HG03280 (cell line): ENCODE measurements around the gene CYTH1.

Experiments used
- ATAC-seq: cut with Tn5 transposase; IDR thresholded peaks from one replicate; pipeline ENCODE4 v1.9.1; 2021; ENCODE audit warnings: mild to moderate bottlenecking, moderate library complexity; ENCODE audit not compliant: unreplicated experiment

CYTH1 gene

GRCh38 chr17:78658281-78658785 is 123.7 kb downstream of the CYTH1 start:
- ATAC-seq = no peak

- no peak for ATAC-seq
Observed at GRCh38 chr17:78655251-78655940, 126.7 kb downstream of the CYTH1 start.

DNA sequence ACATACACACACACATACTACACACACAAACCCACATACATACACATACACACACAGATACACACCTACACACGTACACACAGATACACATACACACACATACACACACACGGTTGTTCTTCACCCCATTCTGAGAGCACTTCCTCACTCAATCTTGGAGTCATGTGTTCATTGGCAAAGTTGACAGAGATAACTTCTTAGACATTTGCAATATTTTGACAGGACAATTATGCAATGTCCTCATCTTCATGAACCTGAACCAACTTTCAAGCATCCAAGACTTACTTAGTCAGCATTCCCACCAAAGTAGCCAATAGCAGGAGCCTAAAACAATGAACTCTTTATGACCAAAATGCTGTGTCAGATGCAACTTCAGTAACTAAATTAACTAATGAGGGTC is 127.7 kb downstream of the CYTH1 start:
- no peak for ATAC-seq

GRCh38 chr17:78653382-78653781 is 128.7 kb downstream of the CYTH1 start:
- no peak for ATAC-seq

DNA sequence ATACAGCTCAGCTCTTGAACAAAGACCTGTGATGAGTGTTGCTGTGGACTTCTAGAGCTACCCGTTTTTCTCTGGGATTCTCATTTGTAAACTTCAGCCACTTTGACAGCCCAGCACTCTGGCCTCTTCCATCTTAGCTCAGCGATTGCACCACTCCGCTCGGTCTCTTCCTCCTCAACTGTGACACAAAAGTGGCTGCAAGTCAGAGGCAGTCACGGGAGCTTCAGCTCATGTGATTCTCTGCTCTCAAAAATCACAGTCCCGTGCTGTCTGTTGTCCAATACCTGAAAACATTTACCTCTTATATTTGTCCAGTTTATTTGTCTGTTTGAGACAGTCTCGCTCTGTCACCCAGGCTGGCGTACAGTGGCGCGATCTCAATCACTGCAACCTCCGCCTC is 129.2 kb downstream of the CYTH1 start:
- no peak for ATAC-seq

DNA sequence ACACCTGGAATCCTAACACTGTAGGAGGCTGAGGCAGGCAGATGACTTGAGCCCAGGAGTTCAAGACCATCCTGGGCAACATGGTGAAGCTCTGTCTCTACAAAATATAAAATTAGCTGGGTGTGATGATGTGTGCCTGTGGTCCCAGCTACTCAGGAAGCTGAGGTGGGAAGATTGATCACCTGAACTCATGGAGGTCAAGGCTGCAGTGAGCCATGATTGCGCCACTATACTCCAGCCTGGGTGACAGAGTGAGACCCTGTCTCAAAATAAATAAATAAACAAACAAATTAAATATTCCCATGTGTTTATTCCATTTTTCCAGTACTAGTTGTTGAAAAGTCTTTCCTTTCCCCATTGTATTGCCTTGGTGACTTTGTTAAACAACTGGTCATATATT is 130.0 kb downstream of the CYTH1 start:
- ATAC-seq = no peak

DNA sequence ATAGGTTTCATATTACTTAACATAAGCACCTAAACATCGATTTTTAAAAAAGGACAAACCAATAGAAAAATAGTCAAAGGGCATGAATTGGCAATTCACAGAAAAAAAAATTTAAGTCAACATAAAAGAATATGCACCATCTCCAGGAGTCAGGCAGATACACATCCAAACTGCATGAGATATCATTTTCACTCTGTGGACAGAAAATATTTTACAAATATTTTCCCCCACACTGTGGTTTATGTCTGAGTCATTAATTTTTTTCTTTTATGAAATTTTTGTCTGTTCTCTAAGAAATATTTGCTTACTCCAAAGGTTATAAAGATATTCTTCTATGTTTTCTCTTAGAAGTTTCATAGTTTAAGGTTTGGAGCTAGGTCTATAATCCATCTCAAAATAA is 130.5 kb downstream of the CYTH1 start:
- ATAC-seq = no peak

DNA sequence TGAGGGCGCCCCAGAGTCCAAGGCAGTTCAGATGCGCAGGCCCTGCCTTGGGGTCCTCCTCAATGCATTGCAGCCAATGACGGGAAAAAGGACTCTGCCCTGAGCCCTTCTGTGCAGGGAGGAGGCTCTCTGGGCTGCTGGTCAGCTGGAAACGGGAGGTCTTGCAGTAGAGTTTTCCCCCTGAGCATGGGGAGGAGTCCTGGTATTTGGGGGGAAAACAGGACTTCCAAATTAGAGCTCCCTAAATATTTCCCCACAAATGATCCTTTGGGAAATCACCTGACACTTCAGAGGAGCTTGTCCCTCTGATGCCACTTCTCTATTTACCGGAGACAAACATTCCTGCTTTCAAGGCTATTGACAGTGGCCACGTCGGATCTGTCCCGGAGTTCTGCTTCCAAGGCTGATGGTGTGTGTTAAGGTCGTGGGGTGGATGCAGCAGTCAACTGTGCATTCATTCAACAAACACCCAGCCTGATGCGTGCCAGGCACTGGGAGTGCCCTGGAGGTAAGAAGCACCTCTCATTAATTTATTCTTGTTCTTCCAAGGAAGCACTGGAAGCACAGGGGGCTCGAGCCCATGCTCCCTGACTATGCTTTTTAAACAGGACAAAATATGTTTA is 131.9 kb downstream of the CYTH1 start:
- no peak for ATAC-seq

DNA sequence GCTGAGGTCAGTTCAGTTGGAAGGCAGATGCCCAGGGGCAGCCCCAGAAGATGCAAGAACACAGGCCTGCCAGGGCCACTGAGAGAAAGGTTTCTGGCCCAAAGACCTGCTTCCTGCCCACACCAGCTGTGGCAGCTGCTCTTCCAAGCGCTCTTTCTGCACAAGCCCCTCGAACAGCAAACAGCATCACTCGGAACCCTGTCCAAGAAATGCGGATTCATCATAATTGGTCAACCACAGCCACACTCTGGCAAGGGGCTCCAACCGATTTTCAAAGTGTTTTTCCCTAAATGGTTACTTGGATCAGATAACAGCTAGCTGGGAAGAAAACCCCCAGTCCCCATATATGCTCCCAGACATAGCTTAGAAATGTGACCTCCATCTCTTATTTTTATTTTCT is 133.8 kb downstream of the CYTH1 start:
- ATAC-seq = no peak

DNA sequence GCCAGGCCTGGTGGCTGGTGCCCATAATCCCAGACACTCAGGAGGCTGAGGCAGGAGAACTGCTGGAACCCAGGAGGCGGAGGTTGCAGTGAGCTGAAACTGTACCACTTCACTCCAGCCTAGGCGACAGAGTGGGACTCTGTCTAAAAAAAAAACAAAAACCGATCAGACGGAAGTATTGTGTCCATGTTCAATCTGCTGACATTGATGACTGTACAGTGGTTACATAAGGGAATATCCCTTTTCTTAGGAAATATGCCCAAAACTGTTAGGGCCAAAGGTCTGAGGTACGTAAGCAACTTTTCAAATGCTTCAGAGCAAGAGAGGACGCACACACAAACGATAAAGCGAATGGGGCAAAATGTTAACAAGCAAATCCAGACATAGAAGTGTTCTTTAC is 135.0 kb downstream of the CYTH1 start:
- no peak for ATAC-seq

DNA sequence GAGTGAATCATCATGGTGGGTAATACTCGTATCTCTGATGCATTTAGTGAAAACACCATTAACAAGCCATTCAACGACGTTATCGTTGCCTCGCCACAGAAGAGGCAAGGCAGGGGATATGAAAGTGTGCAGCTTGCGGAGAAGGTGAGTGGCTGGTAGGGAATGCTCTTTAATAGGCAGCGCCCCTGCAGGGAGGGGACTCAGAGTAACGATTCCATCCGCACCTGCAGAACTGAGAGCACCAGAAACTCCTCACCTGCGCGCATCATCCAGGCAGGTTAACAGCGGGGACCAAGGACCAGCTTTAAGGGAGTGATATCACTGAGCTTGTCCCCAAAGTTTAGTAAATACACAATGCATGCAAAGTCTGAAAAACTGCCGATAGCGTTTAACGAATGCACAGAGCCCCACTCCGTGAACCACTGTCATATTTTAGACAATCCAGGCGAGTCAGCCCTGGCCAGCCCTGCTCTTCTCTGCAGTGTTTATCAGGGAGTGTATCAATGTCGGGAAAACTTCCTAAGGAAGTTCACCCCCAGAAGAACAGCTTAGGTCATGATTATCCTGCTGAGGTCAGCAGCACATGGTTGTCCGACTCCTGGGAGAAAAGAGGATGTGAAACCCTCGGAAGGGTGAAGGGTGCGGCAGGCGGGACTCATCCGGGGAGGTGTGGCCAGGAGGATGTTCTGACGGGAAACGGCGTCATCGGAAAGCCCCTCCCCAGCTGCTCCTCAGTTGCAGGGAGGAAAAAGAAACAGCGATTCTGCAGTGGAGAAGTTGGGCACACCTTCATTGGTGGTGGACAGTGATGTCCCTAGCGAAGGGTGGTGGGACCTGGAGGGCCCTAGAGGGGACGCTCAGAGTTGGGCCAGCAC is 136.4 kb downstream of the CYTH1 start:
- no peak for ATAC-seq

GRCh38 chr17:78644931-78645351 is 137.1 kb downstream of the CYTH1 start:
- ATAC-seq = no peak

GRCh38 chr17:78644224-78644623 is 137.8 kb downstream of the CYTH1 start:
- no peak for ATAC-seq

DNA sequence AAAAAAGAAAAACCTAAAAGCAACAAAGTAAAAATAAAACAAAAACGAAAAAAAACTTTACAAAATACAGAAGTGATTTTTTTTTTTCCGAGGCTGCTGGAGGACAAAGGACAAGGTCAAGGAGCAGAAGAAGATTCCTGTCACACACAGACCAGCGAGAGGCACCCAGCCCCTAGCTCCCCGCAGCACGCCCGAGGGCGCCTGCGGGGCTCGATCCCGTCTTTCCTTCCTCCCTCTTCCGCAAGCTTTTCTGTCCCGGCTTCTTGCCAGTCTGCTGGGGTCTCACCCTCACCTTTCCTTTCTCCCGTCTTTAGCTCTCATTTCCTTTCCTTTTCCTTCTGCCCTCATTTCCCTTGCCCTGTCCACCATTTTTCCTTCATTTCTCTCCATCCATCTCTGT is 138.7 kb downstream of the CYTH1 start:
- no peak for ATAC-seq

DNA sequence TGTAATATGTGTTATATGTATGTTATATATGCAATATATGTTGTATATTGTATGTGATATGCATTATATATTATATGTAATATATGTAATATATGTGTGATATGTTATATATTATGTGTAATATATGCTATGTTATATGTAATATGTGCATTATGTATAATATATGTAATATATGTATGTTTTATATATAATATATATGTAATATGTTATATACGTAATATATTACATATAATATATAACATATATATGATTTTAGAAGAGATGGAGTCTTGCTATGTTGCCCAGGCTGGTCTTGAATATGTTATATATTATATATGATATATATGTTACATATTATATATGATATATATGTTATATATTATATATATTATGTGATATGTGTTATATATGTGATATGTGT is 139.4 kb downstream of the CYTH1 start:
- ATAC-seq = no peak

DNA sequence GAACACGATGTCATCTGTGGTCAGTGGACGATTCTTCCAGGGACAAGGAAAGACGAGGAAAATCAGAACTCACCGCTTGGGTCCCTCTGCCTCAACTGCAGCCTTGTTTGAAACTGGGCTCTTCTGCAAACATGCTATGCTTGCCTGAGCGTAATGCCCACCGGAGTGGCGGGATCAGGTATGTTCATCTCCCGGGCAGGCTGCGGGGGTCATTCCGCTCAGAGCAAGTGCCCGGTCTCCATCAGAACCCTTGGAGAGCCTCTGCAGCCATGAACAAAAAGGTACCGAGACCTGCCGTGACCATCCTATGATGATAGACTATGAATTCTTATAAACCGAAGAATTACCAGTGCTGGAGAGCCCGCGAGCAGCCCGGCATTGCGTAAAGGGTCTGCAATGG is 140.4 kb downstream of the CYTH1 start:
- ATAC-seq = no peak

- no peak for ATAC-seq
Observed at GRCh38 chr17:78641243-78641642, 140.8 kb downstream of the CYTH1 start.

DNA sequence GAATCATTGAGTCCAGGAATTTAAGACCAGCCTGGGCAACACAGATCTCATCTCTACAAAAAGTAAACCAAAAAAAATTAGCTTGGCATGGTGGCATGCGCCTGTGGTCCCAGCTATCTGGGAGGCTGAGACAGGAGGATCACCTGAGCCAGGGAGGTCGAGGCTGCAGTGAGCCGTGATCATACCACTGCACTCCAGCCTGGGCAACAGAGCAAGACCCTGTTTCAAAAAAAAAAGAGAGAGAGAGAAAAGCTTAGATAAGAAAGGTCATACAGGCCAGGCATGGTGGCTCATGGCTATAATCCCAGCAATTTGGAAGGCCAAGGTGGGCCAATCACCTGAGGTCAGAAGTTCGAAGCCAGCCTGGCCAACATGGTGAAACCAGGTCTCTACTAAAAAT is 141.4 kb downstream of the CYTH1 start:
- no peak for ATAC-seq

DNA sequence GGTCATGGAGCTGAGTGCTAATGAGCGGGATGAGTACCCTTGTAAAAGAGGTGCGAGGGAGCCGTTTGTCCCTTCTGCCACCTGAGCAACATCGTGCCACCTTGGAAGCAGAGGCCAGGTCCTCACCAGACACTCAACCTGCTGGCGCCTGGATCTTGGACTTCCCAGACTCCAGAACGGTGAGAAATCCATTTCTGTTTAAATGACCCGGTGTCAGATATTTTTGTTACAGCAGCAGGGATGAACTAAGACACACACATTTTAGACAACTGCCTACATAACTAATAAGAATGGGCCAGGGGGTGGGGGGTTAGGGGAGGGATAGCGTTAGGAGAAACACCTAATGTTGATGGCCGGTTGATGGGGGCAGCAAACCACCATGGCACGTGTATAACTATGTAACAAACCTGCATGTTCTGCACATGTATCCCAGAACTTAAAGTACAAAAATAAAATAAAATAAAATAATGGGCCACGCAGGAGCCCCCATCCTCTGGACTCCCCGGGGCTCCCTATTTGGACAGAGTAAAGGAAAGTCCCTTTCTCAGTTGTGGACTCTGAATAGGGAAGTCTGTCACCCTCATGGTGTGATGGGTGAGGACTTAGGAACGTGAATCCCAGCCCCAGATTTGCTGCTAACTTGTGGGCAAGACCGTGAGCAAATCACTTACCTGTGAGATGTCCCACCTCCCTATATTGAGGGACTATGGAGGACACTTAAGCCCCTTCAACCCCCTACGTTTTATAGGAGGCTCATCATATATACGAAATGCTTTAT is 144.2 kb downstream of the CYTH1 start:
- ATAC-seq = no peak

- no peak for ATAC-seq
Observed at GRCh38 chr17:78637146-78637545, 144.9 kb downstream of the CYTH1 start.

GRCh38 chr17:78634154-78634553 is 147.9 kb downstream of the CYTH1 start:
- no peak for ATAC-seq
